CD4-positive, alpha-beta T cell treated with Interleukin-17A for 1 hour (primary cell): ENCODE results near the gene MAP2K7.
"Not testable (repeated sequence)": the region's sequence is repeated elsewhere in the genome, so short reads cannot be mapped to it uniquely, and the experiment has no call there.

Experiments used
- DNase-seq: peaks from one replicate; pipeline ENCODE4 v3.0.0-alpha.2; 2020

The MAP2K7 gene

GRCh38 chr19:7920519-7921301, 17.0 kb downstream of the MAP2K7 start:
- DNase-seq, result peak; percentile 99

- no peak for DNase-seq
These were observed 17.8 kb downstream of the MAP2K7 start for GRCh38 chr19:7921302-7921966.

GRCh38 chr19:7921967-7922835, 18.5 kb downstream of the MAP2K7 start:
- DNase-seq, result no peak

GRCh38 chr19:7922836-7923195, 19.1 kb downstream of the MAP2K7 start:
- DNase-seq, result no peak

GRCh38 chr19:7923295-7924191, 19.9 kb downstream of the MAP2K7 start:
- no peak for DNase-seq

- no peak for DNase-seq
These were observed 20.6 kb downstream of the MAP2K7 start for GRCh38 chr19:7924241-7924640.

GRCh38 chr19:7924651-7925170, 21.0 kb downstream of the MAP2K7 start:
- no peak for DNase-seq

GRCh38 chr19:7925171-7925851, 21.6 kb downstream of the MAP2K7 start:
- peak; percentile 77 for DNase-seq

GRCh38 chr19:7926021-7926726, 22.5 kb downstream of the MAP2K7 start, which contains the start of gene CTXN1:
Gene CTXN1, minus strand, starts transcription at chr19:7926135. Its CDS starts 597 bp downstream, at chr19:7925538.
- DNase-seq, result peak; percentile 79

- no peak for DNase-seq
These were observed 23.3 kb downstream of the MAP2K7 start for GRCh38 chr19:7926727-7927604.

- DNase-seq, result no peak
These were observed 24.1 kb downstream of the MAP2K7 start for GRCh38 chr19:7927605-7928333.

- DNase-seq, result no peak
These were observed 24.6 kb downstream of the MAP2K7 start for GRCh38 chr19:7928334-7928706.

- DNase-seq, result peak; percentile 78
These were observed 25.3 kb downstream of the MAP2K7 start for GRCh38 chr19:7928741-7929701.

GRCh38 chr19:7930030-7930429, 26.4 kb downstream of the MAP2K7 start:
- DNase-seq, result not testable (repeated sequence)

GRCh38 chr19:7930765-7931164, 27.1 kb downstream of the MAP2K7 start:
- DNase-seq, result no peak

- no peak for DNase-seq
These were observed 27.8 kb downstream of the MAP2K7 start for GRCh38 chr19:7931221-7932061.
